ENCODE results near the gene CLCN4.

GRCh38 chrX:10280071-10280470, 123.3 kb downstream of the CLCN4 start:
- TF ChIP-seq CTCF (IDR thresholded peaks at IDR 0.05) (no peak), POLR2A (IDR thresholded peaks at IDR 0.05) (no peak)

All from suprapubic skin (tissue), 3 donors.